Ishikawa (cell line): ENCODE measurements around the gene PTPRA.

Experiments
- CEBPB ChIP-seq: IDR thresholded peaks from 2 replicates; pipeline ENCODE4 v1.6.1; 2012
- EGR1 ChIP-seq: IDR thresholded peaks from 2 replicates; pipeline ENCODE4 v1.6.1; 2012
- EP300 ChIP-seq: IDR thresholded peaks from 2 replicates; pipeline ENCODE4 v1.6.1; 2012; ENCODE audit warnings: borderline replicate concordance
- FOXM1 ChIP-seq: IDR thresholded peaks from 2 replicates; pipeline ENCODE4 v1.6.1; 2012; ENCODE audit warnings: low read depth, borderline replicate concordance
- RAD21 ChIP-seq: IDR thresholded peaks from 2 replicates; pipeline ENCODE4 v1.6.1; 2012; ENCODE audit warnings: low read depth
- TAF1 ChIP-seq: IDR thresholded peaks from 2 replicates; pipeline ENCODE4 v1.6.1; 2012; ENCODE audit warnings: low read depth, mild to moderate bottlenecking
- YY1 ChIP-seq: IDR thresholded peaks from 2 replicates; pipeline ENCODE4 v1.6.1; 2012; ENCODE audit warnings: low read depth

GRCh38 chr20:2918096-2919049, 45.1 kb downstream of the PTPRA start:
- TF ChIP-seq EP300, result no peak
- no peak for TF ChIP-seq TAF1
- TF ChIP-seq RAD21, result no peak
- TF ChIP-seq YY1, result no peak
- TF ChIP-seq FOXM1, result no peak
- no peak for TF ChIP-seq CEBPB
- TF ChIP-seq EGR1, result no peak
